ENCODE data around the gene OR13G1.
"Not testable (repeated sequence)": the region's sequence is repeated elsewhere in the genome, so short reads cannot be mapped to it uniquely, and the experiment has no call there.

Gene OR13G1

GRCh38 chr1:247679639-247680038, at the start of gene OR13G1:
OR13G1 (minus strand) TSS chr1:247679739; CDS start chr1:247673041, 6,698 bp downstream.
- DNase-seq: no peak

GRCh38 chr1:247721222-247721621, 41.7 kb upstream of the OR13G1 start:
- no peak for DNase-seq

GRCh38 chr1:247716546-247716945, 37.0 kb upstream of the OR13G1 start, which contains the start of gene OR6F1:
OR6F1 (minus strand) TSS chr1:247716646; CDS start chr1:247712755, 3,891 bp downstream.
- DNase-seq: no peak

GRCh38 chr1:247713753-247714152, 34.2 kb upstream of the OR13G1 start:
- no peak for DNase-seq

- not testable (repeated sequence) for DNase-seq
Measured at GRCh38 chr1:247710681-247711080, 31.1 kb upstream of the OR13G1 start.

GRCh38 chr1:247701338-247701737, 21.8 kb upstream of the OR13G1 start:
- DNase-seq: no peak

- no peak for DNase-seq
Measured at GRCh38 chr1:247681288-247681897, 1.9 kb upstream of the OR13G1 start.

- DNase-seq: no peak
Measured at GRCh38 chr1:247680171-247680570, 632 bp upstream of the OR13G1 start.

- DNase-seq: no peak
Measured at GRCh38 chr1:247669225-247669624, 10.3 kb downstream of the OR13G1 start.

GRCh38 chr1:247656221-247656875, 23.2 kb downstream of the OR13G1 start:
- DNase-seq: no peak

GRCh38 chr1:247653040-247653439, 26.5 kb downstream of the OR13G1 start:
- DNase-seq: no peak

- no peak for DNase-seq
Measured at GRCh38 chr1:247647864-247648263, 31.7 kb downstream of the OR13G1 start.

GRCh38 chr1:247646867-247647266, 32.7 kb downstream of the OR13G1 start:
- DNase-seq: no peak

- no peak for DNase-seq
Measured at GRCh38 chr1:247642742-247643141, 36.8 kb downstream of the OR13G1 start.

- peak; percentile 70 for DNase-seq
Measured at GRCh38 chr1:247639381-247639981, 40.1 kb downstream of the OR13G1 start.

- no peak for DNase-seq
Measured at GRCh38 chr1:247638781-247639180, 40.8 kb downstream of the OR13G1 start.

GRCh38 chr1:247638011-247638410, 41.5 kb downstream of the OR13G1 start:
- DNase-seq: no peak

GRCh38 chr1:247627951-247628350, 51.6 kb downstream of the OR13G1 start:
- DNase-seq: no peak
